GM12878 (cell line): ENCODE results near the gene COMMD6. TPM values are rescaled to one million over a fixed set of nuclear protein-coding genes. Genes with fewer than 3 reads are reported as not detected.

Experiments used
- ATF7 ChIP-seq: fragments of 450-650 bp; IDR thresholded peaks from 2 replicates; pipeline ENCODE4 v1.6.1; 2016; ENCODE audit warnings: low read depth, mild to moderate bottlenecking
- CBFB ChIP-seq: IDR thresholded peaks from 2 replicates; pipeline ENCODE4 v1.6.1; 2016; ENCODE audit warnings: antibody characterized with exemption, low read depth
- DPF2 ChIP-seq: fragments of 450-650 bp; IDR thresholded peaks from 2 replicates; pipeline ENCODE4 v1.6.1; 2017; ENCODE audit warnings: mild to moderate bottlenecking
- ESRRA ChIP-seq: IDR thresholded peaks from 2 replicates; pipeline ENCODE4 v1.6.1; 2012; ENCODE audit warnings: mild to moderate bottlenecking, low read length, improper control_type of control experiment
- HCFC1 ChIP-seq: fragments of 150-350 bp; IDR thresholded peaks from 2 replicates; pipeline ENCODE4 v1.6.1; 2014; ENCODE audit warnings: low read length
- IKZF1 ChIP-seq: fragments of 450-650 bp; conservative IDR thresholded peaks from 2 replicates; pipeline ENCODE4 v1.6.1; 2017; ENCODE audit warnings: antibody characterized with exemption, mild to moderate bottlenecking
- JUNB ChIP-seq: IDR thresholded peaks from 2 replicates; pipeline ENCODE4 v1.6.1; 2016; ENCODE audit warnings: antibody characterized with exemption, mild to moderate bottlenecking
- KDM1A ChIP-seq: fragments of 200-600 bp; sonication (generic); IDR thresholded peaks from 2 replicates; pipeline ENCODE4 v1.6.1; 2016; ENCODE audit warnings: borderline replicate concordance
- NKRF ChIP-seq: fragments of 450-650 bp; conservative IDR thresholded peaks from 2 replicates; pipeline ENCODE4 v1.6.1; 2017; ENCODE audit warnings: mild to moderate bottlenecking, moderate library complexity
- NR2F1 ChIP-seq: fragments of 450-650 bp; conservative IDR thresholded peaks from 2 replicates; pipeline ENCODE4 v1.6.1; 2017; ENCODE audit warnings: mild to moderate bottlenecking
- NRF1 ChIP-seq: conservative IDR thresholded peaks from 2 replicates; pipeline ENCODE4 v1.6.1; 2011; ENCODE audit warnings: mild to moderate bottlenecking, low read depth, low read length, improper control_type of control experiment
- PAX8 ChIP-seq: fragments of 450-650 bp; IDR thresholded peaks from 2 replicates; pipeline ENCODE4 v1.6.1; 2017; ENCODE audit warnings: mild to moderate bottlenecking, moderate library complexity
- RAD21 ChIP-seq: IDR thresholded peaks from 2 replicates; pipeline ENCODE4 v1.6.1; 2011; ENCODE audit warnings: mild to moderate bottlenecking, low read depth, low read length, moderate library complexity; ENCODE audit not compliant: insufficient read depth
- RCOR1 ChIP-seq: conservative IDR thresholded peaks from 2 replicates; pipeline ENCODE4 v1.6.1; 2012; ENCODE audit warnings: low read depth, low read length, improper control_type of control experiment
- RFX5 ChIP-seq: IDR thresholded peaks from 2 replicates; pipeline ENCODE4 v1.6.1; 2011; ENCODE audit warnings: low read depth, low read length, improper control_type of control experiment
- SUZ12 ChIP-seq: fragments of 200-600 bp; sonication (generic); IDR thresholded peaks from one replicate; pipeline ENCODE4 v1.6.1; 2018; ENCODE audit warnings: antibody characterized with exemption, mild to moderate bottlenecking; ENCODE audit not compliant: unreplicated experiment
- USF2 ChIP-seq: IDR thresholded peaks from 2 replicates; pipeline ENCODE4 v1.6.1; 2011; ENCODE audit warnings: low read depth, low read length, improper control_type of control experiment, borderline replicate concordance
- ZBTB11 ChIP-seq: fragments of 450-650 bp; formaldehyde crosslinking; IDR thresholded peaks from 2 replicates; pipeline ENCODE4 v1.5.0; 2022; ENCODE audit warnings: mild to moderate bottlenecking, missing genetic modification characterization
- ZBTB4 ChIP-seq: fragments of 450-650 bp; formaldehyde crosslinking; IDR thresholded peaks from 2 replicates; pipeline ENCODE4 v1.4.0; 2022; ENCODE audit warnings: mild to moderate bottlenecking, moderate library complexity
- ZZZ3 ChIP-seq: IDR thresholded peaks from 2 replicates; pipeline ENCODE4 v1.6.1; 2011; ENCODE audit warnings: low read depth; ENCODE audit not compliant: control insufficient read depth, insufficient read length
- polyA plus RNA-seq, 11 experiments: library from polyadenylated mRNA; depleted of rRNA in 4 of 11; unstranded in 6 of 11; stranded (reverse) in 5 of 11; fragments of >200 nt; fragmentation: Nextera tagmentation in 4 of 11; fragmentation: Illumina TruSeq in 1 of 11; extraction: Ambion mirVana in 4 of 11; extraction: Trizol in 1 of 11; gene quantifications; 1 replicate in 1 of 11; 2 replicates in 10 of 11; pipeline versions ENCODE4 v1.2.1 to v1.2.3, GENCODE V29; 2011 to 2016; ENCODE audit warnings: inconsistent platforms in 2 of 11, missing spikeins in 2 of 11, low read depth in 1 of 11
- total RNA-seq, 4 experiments: library from RNA; depleted of rRNA in 3 of 4; stranded (reverse); fragments of >200 nt in 3 of 4; fragmentation: Illumina TruSeq in 1 of 4; extraction: Trizol in 1 of 4; gene quantifications; 2 replicates each; pipeline versions ENCODE4 v1.2.1 to v1.2.3, GENCODE V29; 2013 to 2021

COMMD6 gene
- total and polyA plus RNA-seq, 10 of the 15 experiments (the other 5 are each of a cell fraction or from before 2014, with no cell fraction given), result 127 to 509 (median 247) TPM

GRCh38 chr13:75549262-75550158 lies 11.9 kb upstream of the COMMD6 start, which contains the start of gene UCHL3 (continued):
- TF ChIP-seq ZBTB4 (CRISPR knock-in tag), result no peak
- TF ChIP-seq ESRRA, result peak; percentile 60; the same call in 1 of the 2 replicates
- no peak for TF ChIP-seq ZBTB11 (CRISPR knock-in tag)
- 0 out of 2 replicates have a peak, but pooled peaks have one; percentile 16 for TF ChIP-seq RCOR1
- TF ChIP-seq USF2, result no peak
- no peak for TF ChIP-seq ZZZ3
- peak; percentile 60; the same call in 1 of the 2 replicates for TF ChIP-seq DPF2
- no peak for TF ChIP-seq RFX5
- TF ChIP-seq ATF7, result peak; percentile 100
- peak; percentile 60 for TF ChIP-seq NRF1
- no peak for TF ChIP-seq SUZ12
- peak; percentile 88 for TF ChIP-seq RAD21
- peak; percentile 51 for TF ChIP-seq IKZF1
- TF ChIP-seq NR2F1, result peak; percentile 89
- TF ChIP-seq HCFC1, result no peak; the same call in 1 of the 2 replicates
- no peak for TF ChIP-seq JUNB
- peak; percentile 90 for TF ChIP-seq NKRF
- 0 out of 2 replicates have a peak, but pooled peaks have one; percentile 55 for TF ChIP-seq CBFB
- no peak for TF ChIP-seq PAX8
- no peak for TF ChIP-seq KDM1A
